ENCODE data around the gene ARHGAP36. TPM values are rescaled to one million over a fixed set of nuclear protein-coding genes. Genes with fewer than 3 reads are reported as not detected.

The ARHGAP36 gene
- total and polyA plus RNA-seq, 7 donors, result 0.01 to 1.1 (median 0.30) TPM

- H3K36me3 ChIP-seq (ENCODE audit: insufficient read depth in 1 of 2, low read depth in 1 of 2), result no peaks in the 10 kb centered on the region
- no peak for TF ChIP-seq CTCF (IDR thresholded peaks at IDR 0.05)
- no peaks in the 10 kb centered on the region for H3K9me3 ChIP-seq
- no peak overlapping the region for H3K4me3 ChIP-seq
- ATAC-seq (no peak), DNase-seq (no peak)
- no peaks in the 10 kb centered on the region for H3K4me1 ChIP-seq
- H3K27me3 ChIP-seq (ENCODE audit: insufficient read depth in 3 of 3, low read length in 2 of 3), result peaks cover 0 to 55% (median 0%) of the 10 kb centered on the region in 3 donors
- H3K27ac ChIP-seq, result no peak overlapping the region
- intact Hi-C loops (cut with DNase I), result no loop called here
- WGBS, 3 donors, result 48 to 50% (median 48%) methylated on average over 9 of the region's 9 CpGs
Measured at GRCh38 chrX:131047180-131047579, 11.0 kb upstream of the ARHGAP36 start.

- Histone ChIP-seq H3K4me1 (no peaks in the 10 kb centered on the region), H3K4me3 (no peak overlapping the region), H3K36me3 (ENCODE audit: insufficient read depth in 1 of 2, low read depth in 1 of 2) (no peaks in the 10 kb centered on the region), H3K27me3 (ENCODE audit: insufficient read depth in 3 of 3, low read length in 2 of 3) (peaks cover 0 to 32% (median 0%) of the 10 kb centered on the region in 3 donors), H3K27ac (no peak overlapping the region), H3K9me3 (no peaks in the 10 kb centered on the region)
- WGBS, 3 donors, result 74 to 83% (median 77%) methylated on average over 5 of the region's 5 CpGs
- no peak for TF ChIP-seq CTCF (IDR thresholded peaks at IDR 0.05)
- DNase-seq, result no peak
- no peak for ATAC-seq
- intact Hi-C loops (cut with DNase I), result no loop called here
Measured at GRCh38 chrX:131053076-131053475, 5.1 kb upstream of the ARHGAP36 start.

GRCh38 chrX:131054906-131055305 lies 3.2 kb upstream of the ARHGAP36 start:
- intact Hi-C loops (cut with DNase I), result no loop called here
- Histone ChIP-seq H3K4me1 (no peaks in the 10 kb centered on the region), H3K27ac (no peak overlapping the region), H3K27me3 (ENCODE audit: insufficient read depth in 3 of 3, low read length in 2 of 3) (peaks cover 0 to 31% (median 0%) of the 10 kb centered on the region in 3 donors), H3K9me3 (no peaks in the 10 kb centered on the region), H3K36me3 (ENCODE audit: insufficient read depth in 1 of 2, low read depth in 1 of 2) (no peaks in the 10 kb centered on the region), H3K4me3 (no peak overlapping the region)
- no peak for DNase-seq
- ATAC-seq, result no peak
- 44 to 69% (median 61%) methylated on average over 6 of the region's 6 CpGs for WGBS, 3 donors
- TF ChIP-seq CTCF (IDR thresholded peaks at IDR 0.05), result no peak

- no peaks in the 10 kb centered on the region for H3K9me3 ChIP-seq
- H3K4me1 ChIP-seq, result no peaks in the 10 kb centered on the region
- intact Hi-C loops (cut with DNase I), result no loop called here
- peaks cover 0 to 51% (median 0%) of the 10 kb centered on the region in 3 donors for H3K27me3 ChIP-seq (ENCODE audit: insufficient read depth in 3 of 3, low read length in 2 of 3)
- no peak for DNase-seq
- TF ChIP-seq CTCF (IDR thresholded peaks at IDR 0.05), result no peak
- ATAC-seq, result no peak
- no peaks in the 10 kb centered on the region for H3K36me3 ChIP-seq (ENCODE audit: insufficient read depth in 1 of 2, low read depth in 1 of 2)
- 53 to 59% (median 58%) methylated on average over 6 to 9 of the region's 9 CpGs for WGBS, 3 donors
- no peak overlapping the region for H3K4me3 ChIP-seq
- H3K27ac ChIP-seq, result no peak overlapping the region
Measured at GRCh38 chrX:131057706-131058105, 440 bp upstream of the ARHGAP36 start.

- no peaks in the 10 kb centered on the region for H3K36me3 ChIP-seq (ENCODE audit: insufficient read depth in 1 of 2, low read depth in 1 of 2)
- no peak for DNase-seq
- H3K27me3 ChIP-seq (ENCODE audit: insufficient read depth in 3 of 3, low read length in 2 of 3), result peaks cover 0 to 55% (median 0%) of the 10 kb centered on the region in 3 donors
- no peak overlapping the region for H3K27ac ChIP-seq
- no peak for TF ChIP-seq CTCF (IDR thresholded peaks at IDR 0.05)
- intact Hi-C loops (cut with DNase I), result no loop called here
- H3K4me3 ChIP-seq, result no peak overlapping the region
- ATAC-seq, result peak in 3 of 4 donors; percentile 50 to 66 (median 56)
- no peaks in the 10 kb centered on the region for H3K9me3 ChIP-seq
- H3K4me1 ChIP-seq, result no peaks in the 10 kb centered on the region
- WGBS, 3 donors, result 42 to 78% (median 50%) methylated on average over 1 to 2 of the region's 2 CpGs
Measured at GRCh38 chrX:131059246-131059645, 1.1 kb downstream of the ARHGAP36 start.
